ENCODE data around the gene ANKRD9. TPM values are rescaled to one million over a fixed set of nuclear protein-coding genes. Genes with fewer than 3 reads are reported as not detected.
"Not testable (repeated sequence)": the region's sequence is repeated elsewhere in the genome, so short reads cannot be mapped to it uniquely, and the experiment has no call there.

Gene ANKRD9
- polyA plus RNA-seq, 3 donors: 4.8 to 6.0 (median 5.1) TPM

GRCh38 chr14:102539544-102540314, 30.2 kb upstream of the ANKRD9 start:
- DNase-seq (ENCODE audit: low read depth in 3 of 3, low spot score in 2 of 3): no peak

GRCh38 chr14:102538602-102539543, 29.3 kb upstream of the ANKRD9 start:
- no peak for DNase-seq (ENCODE audit: low read depth in 3 of 3, low spot score in 2 of 3)

DNA sequence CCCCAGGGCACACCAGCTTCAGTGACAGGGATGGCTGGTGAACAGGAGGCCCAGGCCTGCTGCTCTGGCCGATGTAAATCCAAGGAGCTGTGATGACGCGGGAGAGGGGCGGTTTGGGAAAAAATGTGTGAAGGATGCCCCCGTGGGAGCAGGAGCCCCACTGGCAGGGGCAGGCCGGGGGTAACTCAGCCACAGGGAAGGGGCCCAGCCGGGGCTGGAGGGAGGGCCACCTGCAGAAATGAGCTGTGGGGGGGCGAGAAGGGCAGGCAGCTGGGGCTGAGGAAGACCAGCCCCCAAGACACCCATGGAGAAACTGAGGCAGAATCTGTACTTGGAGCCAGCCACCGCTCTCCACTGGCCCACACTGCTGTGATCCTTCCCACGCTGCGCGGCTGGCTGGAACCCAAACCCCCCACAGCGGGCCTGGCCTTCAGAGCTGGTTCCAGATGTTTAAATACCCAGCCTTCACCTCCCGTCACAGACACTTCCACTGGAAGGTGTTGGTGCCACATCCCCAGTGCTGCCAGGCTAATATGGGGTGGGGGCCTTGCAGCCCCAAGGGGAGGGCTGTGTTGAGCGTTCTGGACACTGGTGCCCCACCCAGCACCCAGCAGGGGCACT, 28.5 kb upstream of the ANKRD9 start:
- no peak for DNase-seq (ENCODE audit: low read depth in 3 of 3, low spot score in 2 of 3)

GRCh38 chr14:102532204-102532658, 22.7 kb upstream of the ANKRD9 start:
- no peak for DNase-seq (ENCODE audit: low read depth in 3 of 3, low spot score in 2 of 3)

GRCh38 chr14:102530828-102531478, 21.4 kb upstream of the ANKRD9 start:
- DNase-seq (ENCODE audit: low read depth in 3 of 3, low spot score in 2 of 3): no peak

GRCh38 chr14:102528431-102529170, 19.0 kb upstream of the ANKRD9 start:
- DNase-seq (ENCODE audit: low read depth in 3 of 3, low spot score in 2 of 3): no peak

DNA sequence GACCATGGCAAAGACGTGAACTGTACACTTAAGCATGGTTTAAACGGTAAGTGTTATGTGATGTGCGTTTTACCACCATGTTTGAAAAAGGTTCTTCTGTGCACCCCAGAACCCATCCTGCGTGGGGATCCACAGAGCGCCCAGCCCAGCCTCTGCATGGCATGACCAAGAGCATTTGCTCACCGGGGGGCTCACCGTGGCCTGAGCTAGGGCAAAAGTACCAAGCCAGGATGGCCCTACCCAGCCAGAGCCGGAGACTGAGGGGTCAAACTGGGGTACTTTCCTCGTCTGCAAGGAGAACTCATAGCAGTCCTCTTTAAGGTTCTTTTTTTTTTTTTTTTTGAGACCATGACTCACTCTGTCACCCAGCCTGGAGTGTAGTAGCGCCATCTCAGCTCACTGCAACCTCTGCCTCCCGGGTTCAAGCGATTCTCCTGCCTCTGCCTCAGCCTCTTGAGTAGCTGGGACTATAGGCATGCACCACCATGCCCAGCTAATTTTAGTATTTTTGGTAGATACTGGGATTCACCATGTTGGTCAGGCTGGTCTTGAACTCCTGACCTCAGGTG, 16.4 kb upstream of the ANKRD9 start:
- no peak for DNase-seq (ENCODE audit: low read depth in 3 of 3, low spot score in 2 of 3)

DNA sequence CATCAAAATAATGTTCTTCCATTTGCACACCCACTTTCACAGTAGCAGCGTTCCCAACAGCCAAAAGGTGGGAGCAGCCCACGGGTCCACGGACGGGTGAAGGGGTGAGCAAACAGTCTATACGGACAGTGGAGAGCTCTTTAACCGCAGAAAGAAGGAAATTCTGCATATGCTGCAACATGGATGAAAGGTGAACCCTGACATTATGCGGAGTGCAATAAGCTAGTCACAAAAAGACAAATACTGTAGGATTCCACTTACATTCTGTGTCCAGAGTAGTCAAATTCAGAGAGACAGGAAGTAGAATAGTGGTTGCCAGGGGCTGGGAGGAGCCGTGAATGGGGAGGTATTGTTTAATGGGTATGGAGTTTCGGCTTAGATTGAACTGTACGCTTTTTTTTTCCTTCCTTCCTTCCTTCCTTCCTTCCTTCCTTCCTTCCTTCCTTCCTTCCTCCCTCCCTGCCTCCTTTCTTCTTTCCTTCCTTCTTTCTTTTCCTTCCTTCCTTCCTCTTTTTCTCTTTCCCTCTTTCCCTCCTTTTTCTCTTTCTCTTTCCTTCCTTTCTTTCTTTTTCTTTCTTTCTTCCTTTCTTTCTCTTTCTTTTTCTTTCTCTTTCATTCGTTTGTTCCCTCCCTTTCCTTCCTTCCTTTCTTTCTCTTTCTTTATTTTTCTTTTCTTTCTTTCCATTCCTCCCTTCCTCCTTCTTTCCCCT, 15.8 kb upstream of the ANKRD9 start:
- DNase-seq (ENCODE audit: low read depth in 3 of 3, low spot score in 2 of 3): no peak

- DNase-seq (ENCODE audit: low read depth in 3 of 3, low spot score in 2 of 3): peak; percentile 93 to 97 (median 93)
These were observed 15.1 kb upstream of the ANKRD9 start for GRCh38 chr14:102524451-102525218.

- DNase-seq (ENCODE audit: low read depth in 3 of 3, low spot score in 2 of 3): no peak
These were observed 14.2 kb upstream of the ANKRD9 start for GRCh38 chr14:102523569-102524450.

DNA sequence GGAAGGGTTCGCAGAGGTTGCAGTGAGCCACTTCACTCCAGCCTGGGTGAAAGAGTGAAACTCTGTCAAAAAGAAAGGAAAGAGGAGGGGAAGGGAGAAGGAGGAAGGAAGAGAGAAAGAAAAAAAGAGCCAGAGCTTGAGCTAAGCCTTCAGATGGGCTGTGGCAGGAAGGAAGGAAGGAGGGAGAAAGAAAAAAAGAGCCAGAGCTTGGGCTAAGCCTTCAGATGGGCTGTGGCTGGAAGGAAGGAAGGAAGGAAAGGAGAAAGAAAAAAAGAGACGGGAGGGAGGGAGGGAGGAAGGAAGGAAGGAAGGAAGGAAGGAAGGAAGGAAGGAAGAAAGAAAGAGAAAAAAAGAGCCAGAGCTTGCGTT, 13.6 kb upstream of the ANKRD9 start:
- no peak for DNase-seq (ENCODE audit: low read depth in 3 of 3, low spot score in 2 of 3)

GRCh38 chr14:102519709-102520108, 10.1 kb upstream of the ANKRD9 start:
- not testable (repeated sequence) for DNase-seq (ENCODE audit: low read depth in 3 of 3, low spot score in 2 of 3)

GRCh38 chr14:102518063-102518648, 8.6 kb upstream of the ANKRD9 start:
- no peak for DNase-seq (ENCODE audit: low read depth in 3 of 3, low spot score in 2 of 3)

DNA sequence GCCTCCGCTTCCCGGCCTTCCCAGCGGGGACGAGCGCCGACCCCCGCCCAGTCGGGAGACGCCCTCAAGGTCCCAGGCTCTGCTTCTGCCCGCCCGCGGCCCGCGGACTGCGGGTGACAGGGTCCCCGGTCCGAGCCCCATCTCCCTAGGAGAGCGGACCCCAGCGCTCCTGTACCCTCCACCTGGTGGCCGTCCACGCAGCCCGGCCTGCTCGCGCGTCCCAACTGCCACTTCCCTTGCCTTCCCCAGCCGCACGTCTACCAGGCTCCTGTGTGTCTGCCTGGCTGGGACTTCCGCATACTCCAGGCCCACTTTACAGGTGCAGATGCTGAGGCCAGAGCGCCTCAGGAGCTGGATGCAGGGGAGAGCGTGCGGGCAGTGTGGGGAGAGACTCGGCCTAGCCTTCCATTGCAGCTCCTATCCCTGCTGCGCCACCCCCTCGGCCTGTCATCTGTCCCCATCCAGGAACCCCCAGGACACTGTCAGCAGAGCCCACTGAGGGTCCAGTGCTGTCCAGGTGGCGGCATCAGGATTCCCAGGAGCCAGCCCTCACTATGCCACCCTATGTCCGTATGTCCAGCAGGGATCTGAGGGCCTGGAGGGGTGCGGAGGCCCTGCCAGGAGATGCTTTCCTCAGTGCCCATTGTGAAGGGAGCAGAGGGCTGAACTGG, 8.0 kb upstream of the ANKRD9 start:
- no peak for DNase-seq (ENCODE audit: low read depth in 3 of 3, low spot score in 2 of 3)

DNA sequence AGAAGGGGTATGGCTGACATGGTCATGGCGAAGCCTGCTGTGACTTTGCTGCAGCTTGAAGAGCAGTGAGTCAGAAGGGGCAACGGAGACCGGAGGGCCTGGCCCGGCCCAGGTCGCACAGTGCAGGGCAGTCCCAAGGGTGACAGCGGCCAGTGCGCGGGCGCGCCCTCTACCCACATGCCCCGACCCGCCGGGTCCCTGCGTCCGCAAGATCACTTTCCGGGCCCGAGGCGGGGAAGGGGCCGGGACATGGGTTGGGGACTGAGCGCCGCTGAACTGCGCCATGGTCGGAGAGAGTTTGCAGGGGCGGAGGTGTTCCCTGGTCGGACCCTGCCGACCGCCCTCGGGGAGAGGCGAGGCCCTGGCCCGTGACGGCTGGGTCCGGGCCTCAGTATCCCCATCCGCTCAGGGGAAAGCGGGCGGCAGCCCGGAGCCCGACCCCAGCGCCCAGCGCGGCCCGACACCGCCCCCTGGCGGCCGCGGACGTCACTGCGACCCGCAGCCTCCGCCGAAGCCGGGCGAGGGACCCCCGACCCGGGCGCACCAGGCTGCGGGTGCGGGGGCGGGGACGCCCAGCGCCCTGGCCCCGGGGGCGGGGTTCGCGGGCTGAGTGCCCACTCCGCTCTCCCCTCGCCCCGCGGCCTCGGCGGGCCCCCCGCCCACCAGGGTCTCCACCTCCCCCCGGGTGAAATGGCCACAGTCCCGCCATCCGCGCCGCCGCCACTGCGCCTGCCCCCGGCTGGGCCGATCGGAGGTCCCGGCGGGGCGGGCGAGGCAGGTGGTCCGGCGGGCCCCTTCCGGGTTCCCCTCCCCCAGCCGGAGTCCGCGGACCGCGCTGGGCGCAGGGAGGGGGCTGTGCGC, 7.2 kb upstream of the ANKRD9 start:
- no peak for DNase-seq (ENCODE audit: low read depth in 3 of 3, low spot score in 2 of 3)
